D721Med (cell line): ENCODE data around the gene SERPINB3.
"Not testable (repeated sequence)": the region's sequence is repeated elsewhere in the genome, so short reads cannot be mapped to it uniquely, and the experiment has no call there.

ENCODE experiments used
- DNase-seq: peaks from one replicate; pipeline ENCODE4 v3.0.0; 2011; ENCODE audit warnings: low spot score; ENCODE audit not compliant: insufficient read length
- FAIRE-seq: peaks from 2 replicates; lab custom pipeline; 2011; peaks lifted over from hg19 to GRCh38; lab: Jason Lieb, UNC
- TF ChIP-seq, protein P1 (sequence below): IDR thresholded peaks from 2 replicates; pipeline ENCODE4 v1.5.1; 2012; ENCODE audit warnings: mild to moderate bottlenecking, control low read depth; ENCODE audit not compliant: insufficient read depth; ENCODE audit errors: missing control alignments

The SERPINB3 gene

GRCh38 chr18:63646936-63647335 is 14.8 kb downstream of the SERPINB3 start:
- TF ChIP-seq, protein P1, sequence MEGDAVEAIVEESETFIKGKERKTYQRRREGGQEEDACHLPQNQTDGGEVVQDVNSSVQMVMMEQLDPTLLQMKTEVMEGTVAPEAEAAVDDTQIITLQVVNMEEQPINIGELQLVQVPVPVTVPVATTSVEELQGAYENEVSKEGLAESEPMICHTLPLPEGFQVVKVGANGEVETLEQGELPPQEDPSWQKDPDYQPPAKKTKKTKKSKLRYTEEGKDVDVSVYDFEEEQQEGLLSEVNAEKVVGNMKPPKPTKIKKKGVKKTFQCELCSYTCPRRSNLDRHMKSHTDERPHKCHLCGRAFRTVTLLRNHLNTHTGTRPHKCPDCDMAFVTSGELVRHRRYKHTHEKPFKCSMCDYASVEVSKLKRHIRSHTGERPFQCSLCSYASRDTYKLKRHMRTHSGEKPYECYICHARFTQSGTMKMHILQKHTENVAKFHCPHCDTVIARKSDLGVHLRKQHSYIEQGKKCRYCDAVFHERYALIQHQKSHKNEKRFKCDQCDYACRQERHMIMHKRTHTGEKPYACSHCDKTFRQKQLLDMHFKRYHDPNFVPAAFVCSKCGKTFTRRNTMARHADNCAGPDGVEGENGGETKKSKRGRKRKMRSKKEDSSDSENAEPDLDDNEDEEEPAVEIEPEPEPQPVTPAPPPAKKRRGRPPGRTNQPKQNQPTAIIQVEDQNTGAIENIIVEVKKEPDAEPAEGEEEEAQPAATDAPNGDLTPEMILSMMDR = no peak
- DNase-seq (no peak), FAIRE-seq (peak; percentile 96)

GRCh38 chr18:63644694-63645093 is 17.0 kb downstream of the SERPINB3 start:
- FAIRE-seq = peak; percentile 100
- DNase-seq = not testable (repeated sequence)

DNA sequence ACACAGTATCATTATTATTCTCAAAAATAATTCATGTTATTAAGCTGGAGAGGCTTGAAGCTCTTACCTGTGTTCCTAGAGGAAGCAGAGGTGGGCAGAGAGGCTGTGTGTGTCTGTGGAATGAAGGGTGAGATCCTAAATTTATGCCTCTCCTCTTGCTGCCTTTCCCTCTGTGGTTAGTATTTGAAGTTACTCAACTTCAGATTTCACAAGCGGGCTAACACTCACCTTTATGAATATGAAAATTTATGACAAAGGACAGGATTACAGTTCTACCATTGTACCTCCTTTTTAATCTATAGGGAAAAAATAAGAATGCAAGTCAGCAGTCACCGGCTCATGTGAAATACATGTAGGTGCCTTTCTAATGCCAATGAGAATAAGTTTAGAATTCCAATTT is 17.6 kb downstream of the SERPINB3 start, which contains the start of gene SERPINB4:
TSS of gene SERPINB4 (minus strand) at position 115 of the 400 bp plus-strand sequence. CDS start 679 bp downstream, outside the sequence.
- FAIRE-seq = not testable (repeated sequence)

DNA sequence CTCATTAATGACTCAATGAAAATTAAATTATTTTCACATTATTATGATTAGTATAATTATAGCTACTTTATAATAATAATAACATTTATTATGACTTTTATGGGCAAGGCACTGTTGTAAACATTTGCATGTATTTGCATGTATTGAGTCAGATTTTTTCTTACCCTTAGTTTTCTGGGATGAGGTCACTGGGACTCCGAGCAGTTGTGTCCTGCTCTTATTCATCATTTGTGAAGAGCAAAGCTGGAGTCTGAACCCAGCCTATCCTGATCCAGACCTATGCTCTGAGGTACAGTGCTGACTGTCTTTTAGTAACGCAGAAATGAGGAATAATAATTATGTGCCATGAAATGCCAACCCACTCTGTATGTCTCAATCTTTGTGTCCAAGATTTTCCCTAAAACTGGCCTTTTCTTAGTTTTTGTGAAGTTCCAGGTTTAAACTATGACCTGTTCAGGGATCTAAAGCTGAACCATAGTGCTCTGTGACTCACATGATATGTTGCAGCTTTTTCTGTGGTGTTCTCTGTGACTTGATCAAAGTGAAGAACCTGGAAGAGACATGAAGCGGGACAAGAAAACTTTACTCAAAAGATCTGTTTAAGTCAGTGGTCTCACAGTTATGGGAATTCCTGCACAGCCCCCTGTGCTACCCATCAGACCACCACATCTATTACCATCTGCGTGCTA is 18.9 kb downstream of the SERPINB3 start:
- DNase-seq, FAIRE-seq: not testable (repeated sequence)

More for the DNA sequence above, 17.6 kb downstream of the SERPINB3 start, which contains the start of gene SERPINB4:
- DNase-seq = not testable (repeated sequence)

GRCh38 chr18:63641157-63641680 is 20.5 kb downstream of the SERPINB3 start:
- FAIRE-seq, DNase-seq: not testable (repeated sequence)

DNA sequence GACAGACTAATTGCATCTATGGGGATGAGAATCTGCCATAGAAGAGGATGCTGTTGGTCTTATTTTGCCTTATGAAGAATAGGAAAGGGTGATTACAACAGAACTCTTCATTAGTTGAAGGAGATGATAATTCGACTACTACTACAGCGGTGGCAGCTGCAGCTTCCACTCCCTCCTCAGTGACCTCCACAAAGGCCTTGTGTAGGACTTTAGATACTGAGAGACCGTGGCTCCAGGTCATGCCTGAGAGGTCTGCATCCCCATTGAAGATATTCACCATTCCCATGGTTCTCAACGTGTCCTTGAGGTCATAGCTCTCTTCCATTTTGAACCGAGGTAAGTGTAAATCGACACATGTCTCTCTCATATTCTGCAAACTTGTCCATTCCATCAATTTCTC is 24.0 kb downstream of the SERPINB3 start:
- no peak for DNase-seq
- TF ChIP-seq, protein P1 = no peak
- no peak for FAIRE-seq

DNA sequence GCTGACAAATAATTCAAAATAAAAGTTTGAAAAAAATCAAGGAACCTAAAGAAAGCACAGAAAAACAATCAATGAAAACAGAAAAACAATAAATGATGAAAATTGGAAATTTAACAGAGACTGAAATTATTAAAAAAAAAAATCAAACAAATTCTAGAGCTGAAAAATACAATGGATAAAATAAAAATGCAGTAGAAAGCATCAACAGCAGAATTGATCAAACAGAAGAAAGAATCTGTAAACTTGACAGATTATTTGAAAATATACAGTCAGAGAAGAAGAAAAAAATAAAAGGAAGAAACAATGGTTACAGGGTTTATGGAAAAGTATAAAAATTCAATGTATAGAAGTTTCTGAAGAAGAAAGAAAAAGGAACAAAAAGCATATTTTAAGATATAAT is 33.9 kb downstream of the SERPINB3 start:
- FAIRE-seq = peak; percentile 76
- TF ChIP-seq, protein P1 = no peak
- no peak for DNase-seq

DNA sequence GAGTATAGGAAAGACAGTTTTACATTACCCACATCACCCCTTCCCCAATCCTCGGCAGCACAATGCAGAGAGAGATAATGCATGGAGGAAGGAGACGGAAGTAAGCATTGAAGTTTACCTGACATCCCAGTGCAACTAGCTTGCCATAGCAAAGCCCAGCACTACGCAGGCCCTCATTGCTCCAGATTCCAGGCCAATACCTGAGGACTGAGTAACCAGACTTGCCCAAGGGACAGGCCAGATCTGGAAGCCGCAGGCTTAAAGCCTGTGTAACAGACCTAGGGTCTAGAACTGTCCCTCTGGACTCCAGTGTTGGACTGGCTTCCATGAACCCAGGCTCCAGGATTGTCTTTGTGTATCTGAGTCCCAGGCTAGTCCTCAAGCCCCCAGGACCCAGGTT is 35.3 kb downstream of the SERPINB3 start:
- FAIRE-seq = no peak
- TF ChIP-seq, protein P1 = no peak

DNA sequence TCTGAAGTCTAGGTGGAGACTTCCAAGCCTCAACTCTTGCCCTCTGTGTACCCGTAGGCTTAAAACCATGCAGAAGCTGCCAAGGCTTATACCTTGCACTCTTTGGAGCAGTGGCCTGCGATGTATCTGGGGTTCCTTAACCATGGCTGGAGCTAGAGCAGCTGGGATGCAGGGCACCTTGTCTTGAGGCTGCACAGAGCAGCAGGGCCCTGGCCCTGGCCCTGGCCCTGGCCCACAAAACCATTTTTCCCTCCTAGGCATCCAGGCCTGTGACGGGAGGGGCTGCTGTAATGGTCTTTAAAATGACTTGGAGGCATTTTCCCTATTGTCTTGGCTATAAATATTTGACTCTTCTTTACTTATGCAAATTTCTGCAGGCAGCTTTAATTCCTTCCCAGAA is 36.8 kb downstream of the SERPINB3 start:
- no peak for FAIRE-seq
- TF ChIP-seq, protein P1 = no peak
- DNase-seq = no peak

More for the DNA sequence above, 35.3 kb downstream of the SERPINB3 start:
- DNase-seq = no peak
